ENCODE data around the gene CES3.
"Not testable (repeated sequence)": the region's sequence is repeated elsewhere in the genome, so short reads cannot be mapped to it uniquely, and the experiment has no call there.

CES3 gene

DNA sequence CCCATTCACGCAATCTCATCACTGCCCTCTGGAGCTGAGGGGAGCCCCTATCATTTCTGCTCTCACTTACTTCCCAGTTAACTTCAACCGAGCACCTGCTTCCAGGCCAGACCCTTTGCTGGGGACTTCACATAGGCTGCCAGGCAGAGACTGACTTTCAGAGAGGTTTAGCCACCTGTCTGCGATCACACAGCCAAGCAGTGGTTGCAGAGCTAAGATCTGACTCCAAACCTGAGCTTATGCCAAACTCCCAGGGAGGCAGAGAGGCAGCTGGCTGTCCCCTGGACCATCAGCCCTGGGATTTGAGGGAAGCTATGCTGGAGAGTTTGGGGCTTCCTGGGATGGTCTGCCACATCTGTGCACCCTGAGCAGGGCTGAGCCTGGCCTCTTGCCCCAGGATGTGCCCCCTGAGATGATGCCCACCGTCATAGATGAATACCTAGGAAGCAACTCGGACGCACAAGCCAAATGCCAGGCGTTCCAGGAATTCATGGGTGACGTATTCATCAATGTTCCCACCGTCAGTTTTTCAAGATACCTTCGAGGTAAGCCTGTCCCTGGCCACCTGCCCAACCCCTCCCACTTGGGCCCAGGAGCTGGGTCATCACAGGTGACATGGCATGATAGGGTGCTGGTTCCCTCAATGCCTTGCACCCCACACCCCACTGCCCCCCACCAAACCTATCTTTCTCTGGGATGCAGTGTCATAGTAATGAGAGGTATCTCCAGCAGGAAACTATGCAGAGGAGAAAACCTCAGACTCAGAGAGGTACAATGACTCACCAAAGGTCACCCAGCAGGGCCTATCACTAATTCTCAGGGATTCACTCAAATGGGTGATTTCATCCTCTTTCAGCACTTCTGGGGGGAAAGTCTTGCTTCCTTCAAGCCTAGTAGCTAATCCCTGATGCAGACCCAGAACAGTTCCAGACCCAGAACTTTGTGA, 10.0 kb downstream of the CES3 start:
- no peak overlapping the region for H3K56ac ChIP-seq (ENCODE audit: low read length)
- no peak overlapping the region for H3K23ac ChIP-seq (ENCODE audit: low read length)
- H4K5ac ChIP-seq (ENCODE audit: low read length): no peak overlapping the region
- no peak overlapping the region for H3K9ac ChIP-seq (ENCODE audit: low read length)
- H3K4me1 ChIP-seq (ENCODE audit: control insufficient read depth, low read depth, low read length): no peaks in the 10 kb centered on the region
- H3K36me3 ChIP-seq (ENCODE audit: control insufficient read depth, insufficient read depth, low read length): no peaks in the 10 kb centered on the region
- H3K27me3 ChIP-seq (ENCODE audit: insufficient read depth, low read length, poor library complexity): no peaks in the 10 kb centered on the region
- no peak overlapping the region for H3K27ac ChIP-seq (ENCODE audit: low read depth, low read length)
- H3K4me3 ChIP-seq (ENCODE audit: low read length): no peak overlapping the region
- no CpG with 5 or more reads among the region's 10 CpGs for WGBS (ENCODE audit: extremely low coverage, insufficient coverage, low lambda C conversion rate)
- no peaks in the 10 kb centered on the region for H3K79me2 ChIP-seq (ENCODE audit: control insufficient read depth, insufficient read depth, low read length)
- no peaks in the 10 kb centered on the region for H3K79me1 ChIP-seq (ENCODE audit: low read length)
- no peak overlapping the region for H2BK15ac ChIP-seq (replicated peaks; ENCODE audit: low read depth)
- no peak overlapping the region for H3K18ac ChIP-seq (ENCODE audit: low read length)
- H2BK120ac ChIP-seq (ENCODE audit: low read depth, low read length): no peak overlapping the region
- no peak overlapping the region for H2AK5ac ChIP-seq (ENCODE audit: low read length)
- no peak overlapping the region for H3K4ac ChIP-seq (ENCODE audit: low read depth, low read length)
- H3K4me2 ChIP-seq (ENCODE audit: low read length): no peak overlapping the region
- no peak for DNase-seq
- no peak overlapping the region for H4K8ac ChIP-seq (ENCODE audit: low read depth, low read length)
- no peak overlapping the region for H2BK5ac ChIP-seq (ENCODE audit: low read length)

GRCh38 chr16:66972983-66973382, 11.9 kb downstream of the CES3 start:
- Histone ChIP-seq H2BK15ac (replicated peaks; ENCODE audit: low read depth) (no peak overlapping the region), H2BK5ac (ENCODE audit: low read length) (no peak overlapping the region), H3K4me3 (ENCODE audit: low read length) (no peak overlapping the region), H3K18ac (ENCODE audit: low read length) (no peak overlapping the region), H3K23ac (ENCODE audit: low read length) (no peak overlapping the region), H3K36me3 (ENCODE audit: control insufficient read depth, insufficient read depth, low read length) (no peaks in the 10 kb centered on the region), H3K9ac (ENCODE audit: low read length) (no peak overlapping the region), H3K27ac (ENCODE audit: low read depth, low read length) (no peak overlapping the region), H3K79me2 (ENCODE audit: control insufficient read depth, insufficient read depth, low read length) (no peaks in the 10 kb centered on the region), H3K4me1 (ENCODE audit: control insufficient read depth, low read depth, low read length) (no peaks in the 10 kb centered on the region), H3K79me1 (ENCODE audit: low read length) (no peaks in the 10 kb centered on the region), H3K27me3 (ENCODE audit: insufficient read depth, low read length, poor library complexity) (no peaks in the 10 kb centered on the region), H4K5ac (ENCODE audit: low read length) (no peak overlapping the region), H3K4me2 (ENCODE audit: low read length) (no peak overlapping the region), H2BK120ac (ENCODE audit: low read depth, low read length) (no peak overlapping the region), H2AK5ac (ENCODE audit: low read length) (no peak overlapping the region), H4K8ac (ENCODE audit: low read depth, low read length) (no peak overlapping the region), H3K4ac (ENCODE audit: low read depth, low read length) (no peak overlapping the region), H3K56ac (ENCODE audit: low read length) (no peak overlapping the region)
- WGBS (ENCODE audit: extremely low coverage, insufficient coverage, low lambda C conversion rate): no CpG with 5 or more reads among the region's 9 CpGs
- peak; percentile 30 for DNase-seq

DNA sequence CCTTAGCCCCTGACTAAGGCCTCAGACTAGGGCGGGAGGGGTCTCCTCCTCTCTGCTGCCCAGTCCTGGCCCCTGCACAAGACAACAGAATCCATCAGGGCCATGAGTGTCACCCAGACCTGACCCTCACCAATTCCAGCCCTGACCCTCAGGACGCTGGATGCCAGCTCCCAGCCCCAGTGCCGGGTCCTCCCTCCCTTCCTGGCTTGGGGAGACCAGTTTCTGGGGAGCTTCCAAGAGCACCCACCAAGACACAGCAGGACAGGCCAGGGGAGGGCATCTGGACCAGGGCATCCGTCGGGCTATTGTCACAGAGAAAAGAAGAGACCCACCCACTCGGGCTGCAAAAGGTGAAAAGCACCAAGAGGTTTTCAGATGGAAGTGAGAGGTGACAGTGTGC, 12.7 kb downstream of the CES3 start:
- Histone ChIP-seq H3K56ac (ENCODE audit: low read length) (no peak overlapping the region), H3K23ac (ENCODE audit: low read length) (no peak overlapping the region), H4K5ac (ENCODE audit: low read length) (no peak overlapping the region), H3K36me3 (ENCODE audit: control insufficient read depth, insufficient read depth, low read length) (no peaks in the 10 kb centered on the region), H3K18ac (ENCODE audit: low read length) (no peak overlapping the region), H3K9ac (ENCODE audit: low read length) (no peak overlapping the region), H3K27ac (ENCODE audit: low read depth, low read length) (no peak overlapping the region), H2AK5ac (ENCODE audit: low read length) (no peak overlapping the region), H2BK5ac (ENCODE audit: low read length) (no peak overlapping the region), H3K4ac (ENCODE audit: low read depth, low read length) (no peak overlapping the region), H3K79me2 (ENCODE audit: control insufficient read depth, insufficient read depth, low read length) (no peaks in the 10 kb centered on the region), H2BK120ac (ENCODE audit: low read depth, low read length) (no peak overlapping the region), H3K4me2 (ENCODE audit: low read length) (no peak overlapping the region), H3K79me1 (ENCODE audit: low read length) (no peaks in the 10 kb centered on the region), H3K4me1 (ENCODE audit: control insufficient read depth, low read depth, low read length) (no peaks in the 10 kb centered on the region), H4K8ac (ENCODE audit: low read depth, low read length) (no peak overlapping the region), H2BK15ac (replicated peaks; ENCODE audit: low read depth) (no peak overlapping the region), H3K4me3 (ENCODE audit: low read length) (no peak overlapping the region), H3K27me3 (ENCODE audit: insufficient read depth, low read length, poor library complexity) (no peaks in the 10 kb centered on the region)
- no CpG with 5 or more reads among the region's 6 CpGs for whole genome bisulfite sequencing (ENCODE audit: extremely low coverage, insufficient coverage, low lambda C conversion rate)
- DNase-seq: no peak

DNA sequence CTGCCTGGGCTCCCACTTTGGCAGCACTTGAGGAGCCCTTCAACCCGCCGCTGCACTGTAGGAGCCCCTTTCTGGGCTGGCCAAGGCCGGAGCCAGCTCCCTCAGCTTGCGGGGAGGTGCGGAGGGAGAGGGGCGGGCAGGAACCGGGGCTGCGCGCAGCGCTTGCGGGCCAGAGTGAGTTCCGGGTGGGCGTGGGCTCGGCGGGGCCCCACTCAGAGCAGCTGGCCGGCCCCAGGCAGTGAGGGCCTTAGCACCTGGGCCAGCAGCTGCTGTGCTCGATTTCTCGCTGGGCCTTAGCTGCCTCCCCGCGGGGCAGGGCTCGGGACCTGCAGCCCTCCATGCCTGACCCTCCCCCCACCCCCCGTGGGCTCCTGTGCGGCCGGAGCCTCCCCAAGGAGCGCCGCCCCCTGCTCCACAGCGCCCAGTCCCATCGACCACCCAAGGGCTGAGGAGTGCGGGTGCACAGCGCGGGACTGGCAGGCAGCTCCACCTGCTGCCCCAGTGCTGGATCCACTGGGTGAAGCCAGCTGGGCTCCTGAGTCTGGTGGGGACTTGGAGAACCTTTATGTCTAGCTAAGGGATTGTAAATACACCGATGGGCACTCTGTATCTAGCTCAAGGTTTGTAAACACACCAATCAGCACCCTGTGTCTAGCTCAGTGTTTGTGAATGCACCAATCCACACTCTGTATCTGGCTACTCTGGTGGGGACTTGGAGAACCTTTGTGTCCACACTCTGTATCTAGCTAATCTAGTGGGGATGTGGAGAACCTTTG, 13.3 kb downstream of the CES3 start:
- not testable (repeated sequence) for H3K79me1 ChIP-seq (ENCODE audit: low read length); H4K5ac ChIP-seq (ENCODE audit: low read length); H3K4me2 ChIP-seq (ENCODE audit: low read length); H3K4me3 ChIP-seq (ENCODE audit: low read length); H4K8ac ChIP-seq (ENCODE audit: low read depth, low read length); DNase-seq; H2BK5ac ChIP-seq (ENCODE audit: low read length); H3K18ac ChIP-seq (ENCODE audit: low read length); H3K36me3 ChIP-seq (ENCODE audit: control insufficient read depth, insufficient read depth, low read length); H3K27ac ChIP-seq (ENCODE audit: low read depth, low read length); H3K79me2 ChIP-seq (ENCODE audit: control insufficient read depth, insufficient read depth, low read length); H2AK5ac ChIP-seq (ENCODE audit: low read length); H2BK15ac ChIP-seq (replicated peaks; ENCODE audit: low read depth); H3K23ac ChIP-seq (ENCODE audit: low read length); H3K4me1 ChIP-seq (ENCODE audit: control insufficient read depth, low read depth, low read length); H2BK120ac ChIP-seq (ENCODE audit: low read depth, low read length); H3K56ac ChIP-seq (ENCODE audit: low read length); H3K4ac ChIP-seq (ENCODE audit: low read depth, low read length); H3K9ac ChIP-seq (ENCODE audit: low read length); H3K27me3 ChIP-seq (ENCODE audit: insufficient read depth, low read length, poor library complexity)
- WGBS (ENCODE audit: extremely low coverage, insufficient coverage, low lambda C conversion rate): no CpG with 5 or more reads among the region's 32 CpGs

DNA sequence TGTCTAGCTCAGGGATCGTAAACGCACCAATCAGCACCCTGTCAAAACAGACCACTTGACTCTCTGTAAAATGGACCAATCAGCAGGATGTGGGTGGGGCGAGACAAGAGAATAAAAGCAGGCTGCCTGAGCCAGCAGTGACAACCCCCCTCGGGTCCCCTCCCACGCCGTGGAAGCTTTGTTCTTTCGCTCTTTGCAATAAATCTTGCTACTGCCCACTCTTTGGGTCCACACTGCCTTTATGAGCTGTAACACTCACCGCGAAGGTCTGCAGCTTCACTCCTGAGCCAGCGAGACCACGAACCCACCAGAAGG, 13.8 kb downstream of the CES3 start:
- WGBS (ENCODE audit: extremely low coverage, insufficient coverage, low lambda C conversion rate): no CpG with 5 or more reads among the region's 11 CpGs
- not testable (repeated sequence) for H3K27ac ChIP-seq (ENCODE audit: low read depth, low read length); H2BK120ac ChIP-seq (ENCODE audit: low read depth, low read length); H2BK15ac ChIP-seq (replicated peaks; ENCODE audit: low read depth); H3K4ac ChIP-seq (ENCODE audit: low read depth, low read length); H3K9ac ChIP-seq (ENCODE audit: low read length); H4K8ac ChIP-seq (ENCODE audit: low read depth, low read length); H3K27me3 ChIP-seq (ENCODE audit: insufficient read depth, low read length, poor library complexity); H3K4me3 ChIP-seq (ENCODE audit: low read length); H3K18ac ChIP-seq (ENCODE audit: low read length); H2AK5ac ChIP-seq (ENCODE audit: low read length); H3K79me1 ChIP-seq (ENCODE audit: low read length); DNase-seq; H3K23ac ChIP-seq (ENCODE audit: low read length); H2BK5ac ChIP-seq (ENCODE audit: low read length); H3K79me2 ChIP-seq (ENCODE audit: control insufficient read depth, insufficient read depth, low read length); H3K36me3 ChIP-seq (ENCODE audit: control insufficient read depth, insufficient read depth, low read length); H3K56ac ChIP-seq (ENCODE audit: low read length); H3K4me2 ChIP-seq (ENCODE audit: low read length); H4K5ac ChIP-seq (ENCODE audit: low read length); H3K4me1 ChIP-seq (ENCODE audit: control insufficient read depth, low read depth, low read length)

Data from mesendoderm (in vitro differentiated cells).